ENCODE results near the gene PRDM13. TPM values are rescaled to one million over a fixed set of nuclear protein-coding genes. Genes with fewer than 3 reads are reported as not detected.

Gene PRDM13
- total and polyA plus RNA-seq, 2 experiments from 2014 or later: 0.08 to 0.10 TPM

DNA sequence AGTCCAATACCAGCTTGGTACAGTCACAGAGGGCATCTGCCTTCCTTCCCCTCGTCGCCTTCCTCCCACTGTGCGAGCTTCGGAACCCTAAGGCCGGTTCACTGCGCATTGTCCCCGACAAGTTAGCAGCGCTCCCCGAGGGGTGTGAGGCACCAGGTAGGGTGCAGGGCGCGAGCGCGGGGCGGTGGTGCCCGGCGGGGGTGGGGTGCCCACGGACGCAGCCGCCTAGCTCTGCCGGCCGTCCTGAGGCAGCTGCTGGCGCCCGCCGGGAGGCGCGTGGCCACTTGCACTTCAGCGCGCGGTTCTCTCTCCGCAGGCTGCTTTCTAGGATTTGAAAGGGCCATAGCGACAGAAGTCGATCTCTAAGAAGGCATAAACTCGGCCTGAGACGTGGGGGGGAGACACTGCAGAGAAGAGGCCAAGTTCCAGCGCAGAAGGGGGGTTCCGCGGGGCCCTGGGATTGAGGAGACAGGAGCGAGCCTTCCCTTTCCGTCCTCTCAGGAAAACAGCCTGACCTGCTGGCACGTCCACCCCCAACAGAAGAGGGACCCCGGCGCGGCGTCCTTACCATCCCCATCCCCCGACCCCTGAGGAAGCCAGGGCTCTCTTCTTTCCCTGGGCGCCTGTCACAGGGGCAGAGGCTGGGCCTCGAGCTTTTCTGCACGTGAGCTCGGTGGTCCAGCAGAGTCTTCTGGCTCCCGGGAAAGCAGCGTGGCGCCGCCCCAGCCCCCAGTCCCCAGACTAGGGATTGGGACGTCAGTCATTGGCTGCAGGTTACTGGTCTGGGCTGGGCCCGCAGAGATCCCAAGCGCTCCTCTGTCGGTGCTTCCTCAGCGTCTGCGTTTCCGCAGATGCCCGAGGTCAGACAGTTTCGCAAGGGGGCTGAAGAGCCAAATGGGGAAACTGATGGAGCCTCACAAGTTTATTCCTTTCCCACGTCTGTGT lies 15.6 kb upstream of the PRDM13 start:
- no peaks in the 10 kb centered on the region for H3K79me2 ChIP-seq (replicated peaks; ENCODE audit: insufficient read depth)
- H3K9me2 ChIP-seq (ENCODE audit: insufficient read depth): no peaks in the 10 kb centered on the region
- no peak overlapping the region for H3K27ac ChIP-seq (ENCODE audit: low read depth)
- Mint-ChIP-seq H3K27ac (no peak overlapping the region), H3K36me3 (ENCODE audit: low read depth) (no peaks in the 10 kb centered on the region), H3K4me3 (peak overlapping the region; percentile 48; the same call in 2 of the 3 replicates), H3K4me1 (peaks cover 21% of the 10 kb centered on the region), H3K27me3 (ENCODE audit: insufficient read depth, low read depth, poor library complexity) (peaks cover 89% of the 10 kb centered on the region), H3K9me3 (peaks cover 7% of the 10 kb centered on the region; the same call in 2 of the 3 replicates)
- ATAC-seq: peak; percentile 52
- H2AFZ ChIP-seq: peak overlapping the region; percentile 59; the same call in 1 of the 2 replicates
- peaks cover 19% of the 10 kb centered on the region for H3K4me1 ChIP-seq (ENCODE audit: insufficient read depth)
- H3F3A ChIP-seq (replicated peaks; ENCODE audit: low read depth): peaks cover 17% of the 10 kb centered on the region; the same call in 1 of the 2 replicates
- peak; percentile 72 for DNase-seq (ENCODE audit: low spot score)
- H3K36me3 ChIP-seq (ENCODE audit: insufficient read depth): no peaks in the 10 kb centered on the region
- TF ChIP-seq POLR2AphosphoS5 (IDR thresholded peaks at IDR 0.05; ENCODE audit: low read depth): no peak
- no peak for TF ChIP-seq CREB1 (CRISPR knock-in tag; IDR thresholded peaks at IDR 0.05; ENCODE audit: low read depth)
- TF ChIP-seq, protein P1, sequence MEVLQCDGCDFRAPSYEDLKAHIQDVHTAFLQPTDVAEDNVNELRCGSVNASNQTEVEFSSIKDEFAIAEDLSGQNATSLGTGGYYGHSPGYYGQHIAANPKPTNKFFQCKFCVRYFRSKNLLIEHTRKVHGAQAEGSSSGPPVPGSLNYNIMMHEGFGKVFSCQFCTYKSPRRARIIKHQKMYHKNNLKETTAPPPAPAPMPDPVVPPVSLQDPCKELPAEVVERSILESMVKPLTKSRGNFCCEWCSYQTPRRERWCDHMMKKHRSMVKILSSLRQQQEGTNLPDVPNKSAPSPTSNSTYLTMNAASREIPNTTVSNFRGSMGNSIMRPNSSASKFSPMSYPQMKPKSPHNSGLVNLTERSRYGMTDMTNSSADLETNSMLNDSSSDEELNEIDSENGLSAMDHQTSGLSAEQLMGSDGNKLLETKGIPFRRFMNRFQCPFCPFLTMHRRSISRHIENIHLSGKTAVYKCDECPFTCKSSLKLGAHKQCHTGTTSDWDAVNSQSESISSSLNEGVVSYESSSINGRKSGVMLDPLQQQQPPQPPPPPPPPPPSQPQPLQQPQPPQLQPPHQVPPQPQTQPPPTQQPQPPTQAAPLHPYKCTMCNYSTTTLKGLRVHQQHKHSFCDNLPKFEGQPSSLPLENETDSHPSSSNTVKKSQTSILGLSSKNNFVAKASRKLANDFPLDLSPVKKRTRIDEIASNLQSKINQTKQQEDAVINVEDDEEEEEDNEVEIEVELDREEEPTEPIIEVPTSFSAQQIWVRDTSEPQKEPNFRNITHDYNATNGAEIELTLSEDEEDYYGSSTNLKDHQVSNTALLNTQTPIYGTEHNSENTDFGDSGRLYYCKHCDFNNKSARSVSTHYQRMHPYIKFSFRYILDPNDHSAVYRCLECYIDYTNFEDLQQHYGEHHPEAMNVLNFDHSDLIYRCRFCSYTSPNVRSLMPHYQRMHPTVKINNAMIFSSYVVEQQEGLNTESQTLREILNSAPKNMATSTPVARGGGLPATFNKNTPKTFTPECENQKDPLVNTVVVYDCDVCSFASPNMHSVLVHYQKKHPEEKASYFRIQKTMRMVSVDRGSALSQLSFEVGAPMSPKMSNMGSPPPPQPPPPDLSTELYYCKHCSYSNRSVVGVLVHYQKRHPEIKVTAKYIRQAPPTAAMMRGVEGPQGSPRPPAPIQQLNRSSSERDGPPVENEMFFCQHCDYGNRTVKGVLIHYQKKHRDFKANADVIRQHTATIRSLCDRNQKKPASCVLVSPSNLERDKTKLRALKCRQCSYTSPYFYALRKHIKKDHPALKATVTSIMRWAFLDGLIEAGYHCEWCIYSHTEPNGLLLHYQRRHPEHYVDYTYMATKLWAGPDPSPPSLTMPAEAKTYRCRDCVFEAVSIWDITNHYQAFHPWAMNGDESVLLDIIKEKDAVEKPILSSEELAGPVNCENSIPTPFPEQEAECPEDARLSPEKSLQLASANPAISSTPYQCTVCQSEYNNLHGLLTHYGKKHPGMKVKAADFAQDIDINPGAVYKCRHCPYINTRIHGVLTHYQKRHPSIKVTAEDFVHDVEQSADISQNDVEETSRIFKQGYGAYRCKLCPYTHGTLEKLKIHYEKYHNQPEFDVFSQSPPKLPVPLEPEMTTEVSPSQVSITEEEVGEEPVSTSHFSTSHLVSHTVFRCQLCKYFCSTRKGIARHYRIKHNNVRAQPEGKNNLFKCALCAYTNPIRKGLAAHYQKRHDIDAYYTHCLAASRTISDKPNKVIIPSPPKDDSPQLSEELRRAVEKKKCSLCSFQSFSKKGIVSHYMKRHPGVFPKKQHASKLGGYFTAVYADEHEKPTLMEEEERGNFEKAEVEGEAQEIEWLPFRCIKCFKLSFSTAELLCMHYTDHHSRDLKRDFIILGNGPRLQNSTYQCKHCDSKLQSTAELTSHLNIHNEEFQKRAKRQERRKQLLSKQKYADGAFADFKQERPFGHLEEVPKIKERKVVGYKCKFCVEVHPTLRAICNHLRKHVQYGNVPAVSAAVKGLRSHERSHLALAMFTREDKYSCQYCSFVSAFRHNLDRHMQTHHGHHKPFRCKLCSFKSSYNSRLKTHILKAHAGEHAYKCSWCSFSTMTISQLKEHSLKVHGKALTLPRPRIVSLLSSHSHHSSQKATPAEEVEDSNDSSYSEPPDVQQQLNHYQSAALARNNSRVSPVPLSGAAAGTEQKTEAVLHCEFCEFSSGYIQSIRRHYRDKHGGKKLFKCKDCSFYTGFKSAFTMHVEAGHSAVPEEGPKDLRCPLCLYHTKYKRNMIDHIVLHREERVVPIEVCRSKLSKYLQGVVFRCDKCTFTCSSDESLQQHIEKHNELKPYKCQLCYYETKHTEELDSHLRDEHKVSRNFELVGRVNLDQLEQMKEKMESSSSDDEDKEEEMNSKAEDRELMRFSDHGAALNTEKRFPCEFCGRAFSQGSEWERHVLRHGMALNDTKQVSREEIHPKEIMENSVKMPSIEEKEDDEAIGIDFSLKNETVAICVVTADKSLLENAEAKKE (CRISPR knock-in tag; IDR thresholded peaks at IDR 0.05): no peak
- TF ChIP-seq, protein P2, sequence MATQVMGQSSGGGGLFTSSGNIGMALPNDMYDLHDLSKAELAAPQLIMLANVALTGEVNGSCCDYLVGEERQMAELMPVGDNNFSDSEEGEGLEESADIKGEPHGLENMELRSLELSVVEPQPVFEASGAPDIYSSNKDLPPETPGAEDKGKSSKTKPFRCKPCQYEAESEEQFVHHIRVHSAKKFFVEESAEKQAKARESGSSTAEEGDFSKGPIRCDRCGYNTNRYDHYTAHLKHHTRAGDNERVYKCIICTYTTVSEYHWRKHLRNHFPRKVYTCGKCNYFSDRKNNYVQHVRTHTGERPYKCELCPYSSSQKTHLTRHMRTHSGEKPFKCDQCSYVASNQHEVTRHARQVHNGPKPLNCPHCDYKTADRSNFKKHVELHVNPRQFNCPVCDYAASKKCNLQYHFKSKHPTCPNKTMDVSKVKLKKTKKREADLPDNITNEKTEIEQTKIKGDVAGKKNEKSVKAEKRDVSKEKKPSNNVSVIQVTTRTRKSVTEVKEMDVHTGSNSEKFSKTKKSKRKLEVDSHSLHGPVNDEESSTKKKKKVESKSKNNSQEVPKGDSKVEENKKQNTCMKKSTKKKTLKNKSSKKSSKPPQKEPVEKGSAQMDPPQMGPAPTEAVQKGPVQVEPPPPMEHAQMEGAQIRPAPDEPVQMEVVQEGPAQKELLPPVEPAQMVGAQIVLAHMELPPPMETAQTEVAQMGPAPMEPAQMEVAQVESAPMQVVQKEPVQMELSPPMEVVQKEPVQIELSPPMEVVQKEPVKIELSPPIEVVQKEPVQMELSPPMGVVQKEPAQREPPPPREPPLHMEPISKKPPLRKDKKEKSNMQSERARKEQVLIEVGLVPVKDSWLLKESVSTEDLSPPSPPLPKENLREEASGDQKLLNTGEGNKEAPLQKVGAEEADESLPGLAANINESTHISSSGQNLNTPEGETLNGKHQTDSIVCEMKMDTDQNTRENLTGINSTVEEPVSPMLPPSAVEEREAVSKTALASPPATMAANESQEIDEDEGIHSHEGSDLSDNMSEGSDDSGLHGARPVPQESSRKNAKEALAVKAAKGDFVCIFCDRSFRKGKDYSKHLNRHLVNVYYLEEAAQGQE (IDR thresholded peaks at IDR 0.05; ENCODE audit: unreplicated experiment): no peak
- TF ChIP-seq, protein P3, sequence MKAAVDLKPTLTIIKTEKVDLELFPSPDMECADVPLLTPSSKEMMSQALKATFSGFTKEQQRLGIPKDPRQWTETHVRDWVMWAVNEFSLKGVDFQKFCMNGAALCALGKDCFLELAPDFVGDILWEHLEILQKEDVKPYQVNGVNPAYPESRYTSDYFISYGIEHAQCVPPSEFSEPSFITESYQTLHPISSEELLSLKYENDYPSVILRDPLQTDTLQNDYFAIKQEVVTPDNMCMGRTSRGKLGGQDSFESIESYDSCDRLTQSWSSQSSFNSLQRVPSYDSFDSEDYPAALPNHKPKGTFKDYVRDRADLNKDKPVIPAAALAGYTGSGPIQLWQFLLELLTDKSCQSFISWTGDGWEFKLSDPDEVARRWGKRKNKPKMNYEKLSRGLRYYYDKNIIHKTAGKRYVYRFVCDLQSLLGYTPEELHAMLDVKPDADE (IDR thresholded peaks at IDR 0.05): no peak
- peak; percentile 97 for TF ChIP-seq EZH2 (IDR thresholded peaks at IDR 0.05; ENCODE audit: low read depth, unreplicated experiment)
- no peak for TF ChIP-seq NANOG (IDR thresholded peaks at IDR 0.05; ENCODE audit: borderline replicate concordance)
- TF ChIP-seq STAT1 (IDR thresholded peaks at IDR 0.05; ENCODE audit: unreplicated experiment): no peak
- no peak for TF ChIP-seq ZNF114 (CRISPR knock-in tag; IDR thresholded peaks at IDR 0.05)
- peak; percentile 90 for TF ChIP-seq EZH2phosphoT487 (IDR thresholded peaks at IDR 0.05; ENCODE audit: unreplicated experiment)
- TF ChIP-seq JUNB (IDR thresholded peaks at IDR 0.05; ENCODE audit: unreplicated experiment): no peak
- H3K4me3 ChIP-seq: peak overlapping the region; percentile 43
- H4K20me1 ChIP-seq (replicated peaks; ENCODE audit: insufficient read depth): peaks cover 22% of the 10 kb centered on the region
- peak overlapping the region; percentile 72 for H3K4me2 ChIP-seq
- peaks cover 94% of the 10 kb centered on the region for H3K27me3 ChIP-seq (ENCODE audit: insufficient read depth)
